HG03354 (cell line): Measurements from ENCODE around the gene BANK1.
"Not testable (repeated sequence)": the region's sequence is repeated elsewhere in the genome, so short reads cannot be mapped to it uniquely, and the experiment has no call there.

Experiments used
- ATAC-seq: cut with Tn5 transposase; IDR thresholded peaks from one replicate; pipeline ENCODE4 v1.9.1; 2021; ENCODE audit warnings: mild to moderate bottlenecking; ENCODE audit not compliant: unreplicated experiment, poor library complexity, severe bottlenecking

BANK1 gene

DNA sequence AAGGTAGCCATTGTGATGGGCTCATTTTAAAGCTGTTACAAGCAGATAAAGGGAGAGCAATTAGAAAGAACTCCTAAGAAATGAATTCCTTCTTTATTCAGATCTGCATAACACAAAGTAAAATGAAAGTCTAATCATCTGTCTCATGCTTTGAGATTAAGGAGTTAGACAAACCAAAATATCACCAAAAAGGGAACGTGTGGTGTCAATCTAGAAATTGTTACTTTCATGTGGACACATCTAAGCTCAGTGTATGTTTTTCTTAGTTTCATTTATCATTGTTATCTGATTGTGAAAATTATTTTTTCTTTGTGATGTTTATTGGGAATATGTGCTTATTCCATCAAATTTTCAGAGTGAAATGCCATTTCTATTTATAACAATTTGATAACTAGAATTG, 80.3 kb downstream of the BANK1 start:
- no peak for ATAC-seq

DNA sequence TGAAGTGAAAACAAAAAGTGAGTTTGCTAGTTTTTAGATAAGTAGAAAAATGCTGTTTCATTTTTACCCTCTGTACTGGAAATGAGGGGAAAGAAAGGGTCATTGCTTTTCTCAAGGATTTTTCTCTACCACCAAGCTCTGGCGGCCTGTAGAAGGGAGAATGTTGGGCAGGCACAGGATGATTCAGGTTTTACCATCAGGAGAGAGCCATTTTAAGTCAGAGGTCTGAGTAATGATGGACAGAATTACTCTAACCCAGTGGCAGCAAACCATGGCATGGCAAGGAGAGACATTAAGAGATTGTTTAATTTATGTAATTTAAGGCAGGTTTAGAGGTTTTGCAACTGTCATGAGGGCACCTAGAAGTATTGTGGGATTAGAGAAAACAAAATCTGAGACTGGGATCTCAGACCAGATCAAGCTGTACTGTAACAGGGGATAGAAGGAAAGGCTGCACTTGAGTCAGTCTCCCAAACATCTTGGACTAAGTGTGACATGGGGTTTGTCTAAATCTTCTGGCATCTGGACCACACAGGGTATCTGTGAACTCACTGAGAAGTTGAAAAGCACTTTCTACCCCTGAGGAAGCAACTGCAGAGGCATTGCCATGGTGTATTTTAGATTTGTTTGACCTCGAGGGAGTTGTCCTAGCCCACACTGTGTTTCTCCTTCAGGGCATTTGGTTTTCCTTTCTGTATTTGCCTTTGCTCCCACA, 81.6 kb downstream of the BANK1 start:
- no peak for ATAC-seq

DNA sequence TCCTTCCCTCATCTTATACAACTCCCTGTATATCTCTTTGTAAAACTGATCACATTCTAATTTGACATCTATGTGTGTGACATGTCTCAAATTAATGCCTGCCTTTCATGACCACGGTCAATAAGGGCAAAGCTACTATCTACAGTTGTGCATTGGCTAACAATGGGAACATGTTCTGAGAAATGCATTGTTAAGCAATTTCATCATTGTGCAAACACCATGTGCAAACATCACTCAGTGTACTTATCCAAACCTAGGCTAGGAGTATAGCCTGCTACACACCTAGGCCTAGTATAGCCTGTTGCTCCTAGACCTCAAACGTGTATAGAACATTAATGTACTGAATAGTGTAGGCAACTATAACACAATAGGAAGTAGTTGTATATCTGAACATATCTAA, 95.0 kb downstream of the BANK1 start:
- no peak for ATAC-seq

DNA sequence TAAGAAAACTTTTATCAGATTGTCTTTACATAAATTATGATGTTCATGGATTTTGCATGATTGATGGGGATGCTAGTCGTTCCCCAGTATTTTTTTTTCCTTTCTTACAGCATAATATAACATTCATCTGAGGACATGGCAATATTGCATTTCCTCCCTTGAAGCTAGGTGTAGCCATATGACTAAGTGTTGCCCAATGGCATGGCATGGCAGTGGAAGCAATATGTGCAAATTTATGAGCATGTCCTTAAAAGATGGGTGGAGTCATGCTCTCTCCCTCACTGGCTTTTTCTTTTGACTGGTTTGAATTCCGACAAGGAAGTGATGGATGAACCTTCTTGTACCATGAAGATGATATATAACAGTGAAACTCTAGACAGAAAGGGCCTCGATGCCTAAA, 96.3 kb downstream of the BANK1 start:
- ATAC-seq: no peak

DNA sequence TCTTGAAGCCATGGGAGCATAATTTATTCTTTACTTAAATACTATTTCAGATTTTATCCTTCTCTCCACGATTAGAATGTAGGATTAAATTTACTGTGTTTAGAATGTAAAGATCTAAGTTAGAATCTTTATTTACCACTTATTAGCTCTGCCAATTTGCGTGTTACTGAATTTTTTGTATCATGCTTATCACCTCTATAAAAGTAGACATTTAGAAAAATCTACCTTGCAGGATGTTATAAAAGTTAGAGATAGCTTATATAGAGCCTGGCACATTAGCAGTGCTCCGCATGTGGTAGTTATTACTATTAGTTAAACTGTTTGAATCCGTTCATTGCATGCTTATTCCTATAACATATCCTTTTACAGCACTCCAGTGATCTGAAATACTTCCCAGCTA, 97.9 kb downstream of the BANK1 start:
- ATAC-seq: no peak

DNA sequence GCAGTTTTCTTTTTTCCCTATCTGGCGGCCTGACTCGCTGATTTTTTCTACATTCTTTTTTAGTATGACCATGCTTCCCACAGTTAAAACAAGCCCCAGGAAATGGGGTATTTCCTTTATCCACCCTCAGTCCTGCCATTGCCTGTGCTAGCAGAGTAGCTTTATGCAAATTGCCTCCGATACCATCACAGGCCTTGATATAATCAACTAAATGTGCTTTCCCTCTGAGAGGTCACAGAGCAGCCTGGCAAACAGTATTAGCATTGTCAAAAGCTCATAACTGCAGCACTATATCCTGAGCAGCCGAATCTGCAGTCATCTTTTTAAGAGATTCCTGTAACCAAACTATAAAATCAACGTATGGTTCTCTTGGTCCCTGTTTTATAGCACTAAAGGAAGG, 115.0 kb downstream of the BANK1 start:
- not testable (repeated sequence) for ATAC-seq

DNA sequence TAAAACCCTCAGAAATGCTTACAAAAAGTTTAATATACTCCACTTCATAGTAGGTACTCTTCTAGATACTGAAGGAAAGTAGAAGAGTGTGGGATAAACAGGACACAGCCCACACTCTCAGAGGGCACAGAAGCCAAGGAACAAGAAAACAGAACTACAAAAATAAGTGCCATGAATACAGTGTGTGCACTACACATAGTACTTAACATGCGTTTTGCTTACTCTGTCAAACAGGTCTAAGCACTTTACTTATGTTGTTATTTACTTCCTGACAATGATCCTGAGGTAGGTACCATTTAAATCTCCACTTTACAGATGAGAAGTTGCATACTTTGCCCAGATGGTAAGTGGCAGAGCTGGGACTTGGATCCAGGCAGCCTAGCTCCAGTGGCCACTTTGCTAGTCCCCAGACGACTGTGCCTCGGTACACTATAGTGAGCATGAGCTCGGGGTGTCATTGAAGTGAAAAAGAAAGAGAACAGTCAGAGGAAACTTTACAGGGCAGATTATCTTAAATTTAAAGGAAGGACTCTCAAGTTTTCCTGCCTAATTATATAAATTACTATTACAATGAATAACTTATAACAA, 120.3 kb downstream of the BANK1 start:
- ATAC-seq: no peak

DNA sequence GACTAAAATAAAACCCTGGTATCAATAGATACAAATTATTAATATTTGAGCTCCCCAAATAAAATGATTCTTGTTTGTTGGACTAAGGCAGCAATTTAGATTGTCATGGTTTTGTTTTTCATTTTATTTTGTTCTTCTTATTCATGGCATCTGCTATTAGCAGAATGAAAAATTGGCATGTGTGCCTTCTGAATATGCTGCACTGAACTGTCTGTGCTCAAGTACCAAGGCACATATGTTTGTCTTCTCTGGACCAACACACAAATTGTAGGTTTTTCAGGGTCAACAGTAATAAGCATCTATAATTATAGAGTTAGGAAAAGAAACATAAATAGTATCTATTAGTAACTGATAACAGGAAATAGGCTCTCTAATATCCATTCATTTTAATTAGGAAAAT, 121.1 kb downstream of the BANK1 start:
- ATAC-seq: no peak

DNA sequence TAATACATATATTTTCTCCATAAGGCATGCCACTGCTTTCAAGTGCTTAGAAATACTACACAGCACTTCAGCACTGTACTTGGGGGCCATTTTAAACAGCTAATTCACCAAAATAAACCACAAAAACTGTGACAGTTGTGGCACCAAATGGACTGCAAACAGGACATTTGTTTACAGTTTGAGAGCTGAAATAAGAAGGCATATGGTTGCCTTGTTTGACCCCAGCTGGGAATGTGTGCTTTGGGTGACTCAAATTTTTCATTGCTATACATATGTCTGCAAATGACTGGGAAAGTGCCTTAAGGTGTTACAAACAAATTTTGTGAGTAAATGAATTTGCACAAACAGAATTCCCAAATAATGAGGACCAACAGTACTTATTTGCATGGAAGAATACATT, 124.2 kb downstream of the BANK1 start:
- no peak for ATAC-seq

DNA sequence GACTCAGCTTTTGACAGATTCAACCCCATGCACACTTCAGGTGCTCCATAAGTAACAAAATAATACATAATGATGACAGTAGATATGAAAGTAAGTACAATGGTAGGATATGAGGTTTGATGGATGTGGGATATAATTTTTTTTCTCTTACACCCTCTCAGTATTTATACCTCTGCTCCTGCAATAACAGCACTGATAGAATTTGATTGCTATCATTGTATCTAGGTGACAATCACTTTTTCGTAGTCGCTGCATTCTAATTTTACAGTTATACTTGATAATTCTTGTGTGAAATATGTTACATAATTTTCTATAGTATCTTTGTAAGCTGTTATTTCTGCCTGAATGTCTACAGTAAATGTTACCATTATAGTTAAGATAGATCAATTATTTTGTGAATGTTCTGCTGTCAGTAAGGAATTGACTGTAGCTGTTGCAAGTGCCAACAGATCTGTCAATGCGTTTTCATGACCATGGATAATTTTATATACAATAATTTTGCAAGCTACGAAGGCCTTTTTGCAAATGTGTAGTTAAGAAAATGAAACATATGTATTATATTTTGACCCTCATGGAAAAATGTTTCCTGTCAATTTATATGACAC, 128.9 kb downstream of the BANK1 start:
- ATAC-seq: no peak

DNA sequence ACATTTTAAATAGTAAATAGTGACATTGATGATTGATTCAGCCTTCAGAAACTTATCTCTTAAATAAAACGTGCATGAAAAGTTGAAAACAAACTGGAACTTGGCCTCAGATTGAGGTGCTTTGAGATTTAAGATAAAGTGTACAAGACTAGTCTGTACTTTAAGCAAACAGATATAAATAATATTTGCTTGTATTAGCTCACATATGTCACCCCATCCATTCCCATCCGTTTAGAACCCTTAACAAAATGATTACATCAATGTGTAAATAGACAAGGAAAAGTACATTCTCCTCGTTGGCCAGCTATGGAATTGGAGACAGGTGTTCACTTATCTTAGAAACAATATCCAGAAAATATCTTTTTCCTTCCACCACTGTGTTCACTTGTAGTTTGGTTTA, 130.8 kb downstream of the BANK1 start:
- ATAC-seq: no peak

DNA sequence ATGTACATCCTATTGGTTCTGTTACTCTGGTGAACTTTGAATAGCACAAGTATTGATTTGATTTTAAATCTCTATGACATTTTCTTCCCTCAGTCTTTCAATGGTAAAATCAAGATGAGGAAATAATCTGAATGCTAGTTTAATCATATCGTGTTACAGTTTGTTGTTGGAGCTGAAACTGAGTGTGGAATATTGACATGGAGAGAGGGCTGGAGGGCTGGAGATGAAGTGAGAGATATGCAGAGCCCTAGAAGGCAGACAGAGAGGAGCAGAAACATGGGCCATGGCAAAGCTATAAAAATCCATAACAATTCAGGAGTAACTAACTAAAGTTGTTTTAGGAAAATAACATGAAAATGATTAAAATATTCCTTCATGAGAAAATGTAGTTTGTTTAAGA, 141.1 kb downstream of the BANK1 start:
- no peak for ATAC-seq

DNA sequence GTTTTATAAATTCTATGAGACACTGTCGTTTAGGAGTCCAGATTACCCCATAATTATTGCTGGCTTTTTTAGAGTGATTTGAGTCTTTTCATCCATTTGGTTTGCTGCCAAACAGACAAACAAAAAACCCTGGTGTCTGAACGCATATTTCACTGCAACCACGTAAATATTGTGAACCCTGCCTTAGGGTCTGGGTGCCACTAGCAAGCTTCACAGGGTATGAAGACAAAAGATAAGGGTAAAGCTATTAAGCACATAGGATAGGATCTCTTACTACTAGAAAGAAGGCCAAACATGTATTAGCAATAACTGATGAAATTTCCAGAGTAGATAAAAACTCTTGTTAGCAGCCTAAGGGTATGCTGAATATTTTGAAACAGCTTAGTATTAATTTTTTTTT, 143.3 kb downstream of the BANK1 start:
- no peak for ATAC-seq

DNA sequence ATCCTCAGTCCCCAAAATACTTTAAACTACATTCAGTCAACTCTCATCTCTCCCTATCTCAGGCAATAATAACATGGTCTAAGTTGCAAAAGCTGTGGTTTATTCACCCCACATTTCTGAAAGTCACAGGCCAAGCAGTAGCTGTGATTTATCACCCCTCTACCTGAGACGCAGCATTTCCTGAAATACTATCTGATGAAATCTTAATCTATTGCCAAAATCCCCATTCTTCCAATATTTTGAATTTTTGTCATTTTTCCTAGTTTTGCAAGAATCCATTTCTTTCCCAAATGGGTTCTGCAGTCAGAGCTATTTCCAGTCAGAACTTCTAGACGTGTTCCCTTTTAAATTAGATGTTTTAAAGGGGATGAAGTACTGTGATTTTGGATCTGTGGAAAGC, 148.3 kb downstream of the BANK1 start:
- no peak for ATAC-seq

DNA sequence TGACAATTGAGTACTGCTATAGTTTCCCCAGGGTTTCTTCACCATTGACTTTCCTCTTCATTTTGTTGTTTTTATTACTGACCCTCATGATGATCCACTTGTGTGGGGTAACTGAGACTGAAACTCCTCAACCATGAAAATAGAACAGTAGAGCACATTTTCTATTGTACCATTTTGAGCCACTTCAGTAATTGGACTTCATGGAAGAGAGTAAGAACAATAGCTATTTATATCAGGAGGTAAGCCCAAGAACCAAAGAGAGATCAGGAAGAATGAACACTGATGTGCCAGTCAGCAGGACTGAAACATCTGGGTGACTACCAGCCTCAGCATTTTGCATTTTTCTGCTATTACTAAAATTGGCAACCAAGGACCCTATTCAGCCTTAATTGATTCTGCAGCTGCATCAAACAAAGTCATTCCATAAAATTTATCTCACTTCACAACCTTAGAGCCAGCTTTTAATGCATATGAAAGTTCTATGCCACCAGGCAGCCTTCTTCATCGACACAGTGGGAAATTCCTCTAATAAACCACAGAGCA, 151.4 kb downstream of the BANK1 start:
- ATAC-seq: no peak

DNA sequence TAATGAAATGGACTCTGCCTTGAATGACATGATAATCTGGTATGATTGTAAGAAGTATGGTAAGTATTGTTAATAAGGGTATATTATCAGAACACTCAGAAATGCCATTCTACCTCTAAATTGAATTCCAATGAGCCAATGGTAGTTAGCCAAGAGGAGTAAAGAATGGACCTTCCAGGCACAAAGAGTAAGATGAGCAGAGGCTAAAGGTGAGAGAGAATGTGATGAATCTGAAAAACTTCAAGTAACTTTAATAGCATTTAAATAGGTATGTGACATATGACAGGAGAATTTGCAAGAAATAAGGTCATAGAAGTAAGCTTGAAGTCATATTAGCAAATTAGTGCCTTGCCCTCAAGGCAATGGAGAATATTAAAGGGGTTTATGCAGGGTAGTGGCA, 152.4 kb downstream of the BANK1 start:
- no peak for ATAC-seq

DNA sequence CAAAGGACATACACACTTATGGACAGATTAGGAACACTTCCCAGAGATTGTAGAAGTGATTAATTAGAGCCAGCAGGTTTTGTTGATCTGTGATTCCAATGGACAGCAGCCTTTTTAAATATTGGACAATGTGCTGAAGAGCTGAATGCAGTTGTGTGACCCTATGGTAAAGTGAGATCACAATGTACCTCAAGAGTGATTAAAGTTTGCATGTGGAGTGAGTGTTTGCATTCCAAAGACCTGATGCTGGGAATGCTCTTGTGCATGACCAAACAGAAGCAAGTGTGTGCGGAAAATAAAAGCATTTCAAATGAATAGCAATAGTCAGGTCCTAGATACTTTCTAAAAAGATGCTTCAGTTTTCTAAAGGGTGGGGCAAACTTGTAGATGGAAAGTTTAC, 154.1 kb downstream of the BANK1 start:
- no peak for ATAC-seq

DNA sequence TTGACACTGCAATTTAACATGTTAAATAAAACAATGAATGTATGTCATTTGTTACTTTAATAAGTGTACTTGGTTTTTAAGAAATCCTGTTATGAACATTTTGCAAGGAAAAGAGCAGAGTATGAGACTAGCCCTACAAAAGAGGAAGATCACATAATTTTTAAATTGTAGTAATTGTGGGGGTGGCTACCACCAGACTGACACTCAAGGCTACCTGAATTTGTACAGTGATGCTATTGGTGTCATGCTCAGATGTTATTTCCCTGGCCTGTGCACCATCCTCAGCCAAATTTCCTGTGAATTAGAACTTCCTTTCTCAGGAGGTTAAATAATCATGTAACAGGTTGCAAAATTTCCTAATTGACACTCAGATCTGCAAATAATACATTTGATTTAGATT, 157.5 kb downstream of the BANK1 start:
- ATAC-seq: no peak

DNA sequence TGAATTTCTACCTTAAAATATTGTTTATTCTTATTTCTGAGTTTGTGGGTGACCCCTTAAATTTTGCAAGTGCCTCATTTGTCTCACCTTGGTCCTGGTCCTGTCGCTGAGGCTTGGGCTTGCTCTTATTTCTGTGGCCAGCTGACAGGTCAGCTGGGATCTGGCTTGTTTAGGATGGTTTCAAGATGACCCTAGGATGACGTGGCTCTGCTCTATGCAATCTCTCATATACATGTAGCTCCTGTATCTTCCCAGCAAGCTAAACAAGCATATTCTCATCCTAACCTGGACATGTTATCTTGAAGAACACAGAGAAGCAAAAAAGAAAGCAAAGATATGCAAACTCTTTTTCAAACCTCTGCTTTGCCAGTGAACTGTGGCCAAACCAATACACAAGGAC, 158.4 kb downstream of the BANK1 start:
- ATAC-seq: no peak

DNA sequence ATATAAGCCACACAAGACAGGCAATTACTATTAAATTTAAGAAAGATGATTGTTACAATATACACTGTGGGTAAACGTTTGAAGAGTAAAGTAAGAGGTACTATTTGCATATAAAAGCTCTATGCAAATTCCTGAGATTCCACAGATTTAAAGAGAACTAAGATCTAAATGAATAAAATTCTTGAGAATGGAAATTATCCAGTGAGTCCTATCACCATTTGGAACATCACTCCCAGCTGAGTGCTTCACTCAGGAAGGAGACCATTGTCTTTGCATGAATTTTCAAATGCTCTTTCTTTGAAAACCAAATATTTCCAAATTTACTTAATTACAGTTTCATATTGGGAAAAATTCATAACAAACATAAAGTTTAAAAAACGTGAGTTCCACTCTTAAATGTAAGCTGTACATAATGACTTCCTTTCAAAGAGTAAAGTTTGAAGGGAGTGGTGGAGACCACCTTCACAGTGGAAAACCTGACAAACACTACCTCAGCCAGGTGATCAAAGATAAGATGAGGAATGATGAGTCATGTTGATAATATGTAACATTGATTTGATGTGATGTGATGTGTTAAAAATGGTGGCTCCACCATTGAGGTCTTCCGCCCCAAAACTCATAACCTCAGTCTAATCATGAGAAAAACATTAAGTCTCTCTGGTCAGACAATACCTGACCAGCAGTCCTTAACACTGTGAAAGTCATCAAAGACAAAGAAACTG, 159.9 kb downstream of the BANK1 start:
- ATAC-seq: no peak

DNA sequence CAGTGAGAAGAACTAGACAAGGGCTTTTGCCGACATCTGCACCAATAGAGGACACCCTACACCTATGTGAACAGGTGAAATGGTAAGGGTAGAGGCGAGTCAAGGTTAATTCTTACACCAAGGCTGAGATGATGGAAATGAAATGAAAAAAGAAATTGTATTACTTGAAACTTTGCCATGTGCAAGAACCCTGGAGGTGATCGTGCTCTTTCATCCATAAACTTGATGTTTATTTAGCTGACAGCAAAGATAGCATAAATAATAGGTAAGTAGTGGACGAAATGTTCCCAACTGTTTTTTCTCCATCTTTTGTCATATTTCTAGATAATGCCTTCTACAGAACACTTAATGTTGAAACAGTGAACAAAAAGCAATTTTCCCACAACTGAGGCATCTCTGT, 162.5 kb downstream of the BANK1 start:
- ATAC-seq: no peak
